G401.6 (cell line): ENCODE data around the gene CREB3L4.
A peak's percentile ranks its signal among the peaks of the same experiment; 100 is the strongest.

Experiments
- FAIRE-seq: peaks from 2 replicates; lab custom pipeline; 2012; peaks lifted over from hg19 to GRCh38; lab: Jason Lieb, UNC

CREB3L4 gene

GRCh38 chr1:153937331-153937730 lies 30.4 kb upstream of the CREB3L4 start:
- no peak for FAIRE-seq

- FAIRE-seq: no peak
Measured at GRCh38 chr1:153938996-153939395, 28.7 kb upstream of the CREB3L4 start.

- no peak for FAIRE-seq
Measured at GRCh38 chr1:153939476-153939875, 28.2 kb upstream of the CREB3L4 start.

- FAIRE-seq: no peak
Measured at GRCh38 chr1:153940756-153941155, 26.9 kb upstream of the CREB3L4 start.

- FAIRE-seq: no peak
Measured at GRCh38 chr1:153941826-153942725, 25.6 kb upstream of the CREB3L4 start.

- no peak for FAIRE-seq
Measured at GRCh38 chr1:153942766-153943549, 24.7 kb upstream of the CREB3L4 start.

- no peak for FAIRE-seq
Measured at GRCh38 chr1:153944005-153944826, 23.5 kb upstream of the CREB3L4 start.

GRCh38 chr1:153944827-153945117 lies 22.9 kb upstream of the CREB3L4 start:
- no peak for FAIRE-seq

- no peak for FAIRE-seq
Measured at GRCh38 chr1:153945131-153945794, 22.4 kb upstream of the CREB3L4 start.

GRCh38 chr1:153945795-153946621 lies 21.7 kb upstream of the CREB3L4 start:
- no peak for FAIRE-seq

- no peak for FAIRE-seq
Measured at GRCh38 chr1:153946622-153947241, 21.0 kb upstream of the CREB3L4 start, which contains the start of gene DENND4B. Gene DENND4B (minus strand): TSS chr1:153946718. CDS start chr1:153944374, 2,344 bp downstream.

GRCh38 chr1:153951183-153951582 lies 16.5 kb upstream of the CREB3L4 start:
- no peak for FAIRE-seq

- FAIRE-seq: no peak
Measured at GRCh38 chr1:153951801-153952200, 15.9 kb upstream of the CREB3L4 start.

- no peak for FAIRE-seq
Measured at GRCh38 chr1:153953859-153954365, 13.8 kb upstream of the CREB3L4 start.

- no peak for FAIRE-seq
Measured at GRCh38 chr1:153954826-153955225, 12.9 kb upstream of the CREB3L4 start.

GRCh38 chr1:153956997-153957715 lies 10.5 kb upstream of the CREB3L4 start:
- no peak for FAIRE-seq

GRCh38 chr1:153957744-153958110 lies 10.0 kb upstream of the CREB3L4 start:
- FAIRE-seq: no peak

- FAIRE-seq: peak; percentile 96
Measured at GRCh38 chr1:153958111-153958960, 9.4 kb upstream of the CREB3L4 start, which contains the start of gene CRTC2. Gene CRTC2 (minus strand): TSS chr1:153958612. CDS start chr1:153958497, 115 bp downstream.

GRCh38 chr1:153958961-153959260 lies 8.8 kb upstream of the CREB3L4 start:
- no peak for FAIRE-seq
